HFFc6 (cell line): ENCODE results near the gene ZCWPW1. TPM values are rescaled to one million over a fixed set of nuclear protein-coding genes. Genes with fewer than 3 reads are reported as not detected.
A peak's percentile ranks its signal among the peaks of the same experiment; 100 is the strongest.

Experiments used
- DNase-seq: peaks from one replicate; pipeline ENCODE4 v3.0.0-alpha.2; 2018
- H3K27ac Mint-ChIP-seq: 2 replicates; pipeline ENCODE4 v1.8.0; 2020; ENCODE audit warnings: mild to moderate bottlenecking, mixed read lengths
- H3K27me3 Mint-ChIP-seq: 2 replicates; pipeline ENCODE4 v1.8.0; 2021; ENCODE audit warnings: mild to moderate bottlenecking, moderate library complexity, mixed read lengths; ENCODE audit not compliant: insufficient read depth
- H3K36me3 Mint-ChIP-seq: 2 replicates; pipeline ENCODE4 v1.8.0; 2021; ENCODE audit warnings: low read depth, mixed read lengths
- H3K4me1 Mint-ChIP-seq: 2 replicates; pipeline ENCODE4 v1.8.0; 2020; ENCODE audit warnings: low read depth, mixed read lengths
- H3K4me3 Mint-ChIP-seq: 2 replicates; pipeline ENCODE4 v1.8.0; 2020; ENCODE audit warnings: mild to moderate bottlenecking, moderate library complexity, mixed read lengths
- H3K9me3 Mint-ChIP-seq: 2 replicates; pipeline ENCODE4 v1.8.0; 2020; ENCODE audit warnings: mild to moderate bottlenecking, mixed read lengths
- total RNA-seq, 6 experiments: library from RNA; stranded (reverse); fragmentation: NEBNext Ultra II Directional; extraction: Animal tissue kit (Norgen Biotek cat#: 25700); gene quantifications; 2 replicates in 1 of 6; 3 replicates in 5 of 6; pipeline ENCODE4 v1.2.3, GENCODE V29; 2021
- TF ChIP-seq, protein P1 (sequence below): fragments of 200-600 bp; sonication (generic); IDR thresholded peaks from 2 replicates; pipeline ENCODE4 v1.5.0; 2021; ENCODE audit warnings: antibody characterized with exemption, mild to moderate bottlenecking

The ZCWPW1 gene
- total RNA-seq, 6 experiments from 2014 or later, result 0.55 to 1.7 (median 1.2) TPM

DNA sequence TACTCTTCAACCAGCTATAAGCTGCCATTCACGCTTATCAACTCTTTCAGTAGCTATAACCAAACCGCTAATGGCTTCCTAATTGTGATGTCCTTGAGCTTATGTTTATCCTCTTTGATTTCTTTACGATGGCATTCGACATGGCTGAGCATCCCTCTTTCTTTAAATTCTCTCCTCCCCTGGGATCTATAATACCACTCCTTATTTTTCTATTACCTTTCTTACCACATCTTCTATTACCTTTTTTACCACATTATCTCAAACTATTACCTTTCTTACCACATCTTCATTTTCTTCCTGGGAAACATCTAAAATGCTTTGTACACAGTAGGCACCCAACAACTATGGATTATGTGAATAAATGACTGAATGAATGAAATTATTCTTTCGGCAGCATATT is 13.1 kb downstream of the ZCWPW1 start:
- Mint-ChIP-seq H3K4me1 (no peaks in the 10 kb centered on the region), H3K9me3 (no peaks in the 10 kb centered on the region), H3K4me3 (no peak overlapping the region), H3K27ac (no peak overlapping the region), H3K27me3 (peaks cover 6% of the 10 kb centered on the region; the same call in 1 of the 2 replicates), H3K36me3 (no peaks in the 10 kb centered on the region)
- DNase-seq, result no peak
- TF ChIP-seq, protein P1, sequence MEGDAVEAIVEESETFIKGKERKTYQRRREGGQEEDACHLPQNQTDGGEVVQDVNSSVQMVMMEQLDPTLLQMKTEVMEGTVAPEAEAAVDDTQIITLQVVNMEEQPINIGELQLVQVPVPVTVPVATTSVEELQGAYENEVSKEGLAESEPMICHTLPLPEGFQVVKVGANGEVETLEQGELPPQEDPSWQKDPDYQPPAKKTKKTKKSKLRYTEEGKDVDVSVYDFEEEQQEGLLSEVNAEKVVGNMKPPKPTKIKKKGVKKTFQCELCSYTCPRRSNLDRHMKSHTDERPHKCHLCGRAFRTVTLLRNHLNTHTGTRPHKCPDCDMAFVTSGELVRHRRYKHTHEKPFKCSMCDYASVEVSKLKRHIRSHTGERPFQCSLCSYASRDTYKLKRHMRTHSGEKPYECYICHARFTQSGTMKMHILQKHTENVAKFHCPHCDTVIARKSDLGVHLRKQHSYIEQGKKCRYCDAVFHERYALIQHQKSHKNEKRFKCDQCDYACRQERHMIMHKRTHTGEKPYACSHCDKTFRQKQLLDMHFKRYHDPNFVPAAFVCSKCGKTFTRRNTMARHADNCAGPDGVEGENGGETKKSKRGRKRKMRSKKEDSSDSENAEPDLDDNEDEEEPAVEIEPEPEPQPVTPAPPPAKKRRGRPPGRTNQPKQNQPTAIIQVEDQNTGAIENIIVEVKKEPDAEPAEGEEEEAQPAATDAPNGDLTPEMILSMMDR, result no peak

DNA sequence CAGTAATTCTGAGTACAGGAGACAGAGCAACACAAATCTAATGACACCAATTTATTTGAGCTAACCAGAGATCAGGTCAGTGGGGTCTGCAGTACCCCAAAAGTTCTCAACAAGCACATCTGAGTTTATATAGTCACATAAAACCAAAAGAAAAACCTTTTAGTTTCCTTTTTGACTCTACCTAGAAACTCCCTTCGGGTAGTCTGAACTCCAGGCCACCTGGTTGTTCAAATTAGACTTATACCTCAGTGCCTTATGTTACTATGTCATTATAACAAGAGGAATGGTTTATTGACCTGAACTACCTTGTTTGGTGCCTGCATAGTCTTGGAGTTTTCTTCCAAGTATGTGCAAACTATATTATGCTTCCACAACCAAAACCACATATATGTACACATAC is 14.6 kb downstream of the ZCWPW1 start:
- Mint-ChIP-seq H3K27me3 (peaks cover 6% of the 10 kb centered on the region; the same call in 1 of the 2 replicates), H3K4me3 (no peak overlapping the region), H3K9me3 (no peaks in the 10 kb centered on the region), H3K27ac (no peak overlapping the region), H3K4me1 (no peaks in the 10 kb centered on the region), H3K36me3 (no peaks in the 10 kb centered on the region)
- TF ChIP-seq, protein P1, result no peak
- no peak for DNase-seq

DNA sequence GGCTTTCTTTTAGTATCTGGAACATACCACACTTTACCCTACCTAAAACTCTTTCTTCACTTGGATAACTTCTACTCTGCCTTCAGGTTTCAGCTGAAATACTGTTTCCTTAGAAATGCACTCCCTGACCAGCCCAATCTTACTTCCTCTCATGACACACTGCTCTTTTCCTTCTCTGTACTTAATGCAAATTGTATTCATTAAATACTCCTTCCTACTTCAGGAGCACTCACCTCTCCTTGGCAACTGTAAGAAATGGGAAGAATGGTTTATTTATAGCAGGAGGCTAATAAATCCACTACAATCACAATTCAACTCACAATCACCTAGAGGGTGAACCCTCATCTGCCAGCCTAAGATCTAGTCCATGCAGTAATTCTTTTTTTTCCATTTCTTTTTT is 15.2 kb downstream of the ZCWPW1 start:
- H3K27ac Mint-ChIP-seq, result no peak overlapping the region
- no peaks in the 10 kb centered on the region for H3K4me1 Mint-ChIP-seq
- no peak for DNase-seq
- H3K36me3 Mint-ChIP-seq, result no peaks in the 10 kb centered on the region
- H3K9me3 Mint-ChIP-seq, result no peaks in the 10 kb centered on the region
- TF ChIP-seq, protein P1, result no peak
- no peak overlapping the region for H3K4me3 Mint-ChIP-seq
- peaks cover 6% of the 10 kb centered on the region; the same call in 1 of the 2 replicates for H3K27me3 Mint-ChIP-seq

DNA sequence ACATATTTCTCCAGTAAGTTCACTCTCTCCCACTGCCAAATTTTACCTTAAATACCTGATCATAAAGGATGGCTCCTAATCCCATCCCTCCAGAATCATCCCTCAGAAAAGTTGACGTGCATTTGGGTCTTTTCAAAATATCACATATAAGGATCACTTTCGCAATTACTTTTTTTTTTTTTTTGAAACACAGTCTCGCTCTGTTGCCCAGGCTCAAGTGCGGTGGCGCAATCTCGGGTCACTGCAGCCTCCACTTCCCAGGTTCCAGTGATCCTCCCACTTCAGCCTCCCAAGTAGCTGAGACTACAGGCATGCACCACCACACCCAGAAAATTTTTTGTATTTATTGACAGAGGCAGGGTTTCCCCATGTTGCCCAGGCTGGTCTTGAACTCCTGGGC is 17.4 kb downstream of the ZCWPW1 start:
- H3K4me1 Mint-ChIP-seq, result peaks cover 11% of the 10 kb centered on the region
- H3K9me3 Mint-ChIP-seq, result no peaks in the 10 kb centered on the region
- no peak overlapping the region for H3K27ac Mint-ChIP-seq
- H3K36me3 Mint-ChIP-seq, result no peaks in the 10 kb centered on the region
- no peak for DNase-seq
- peaks cover 15% of the 10 kb centered on the region; the same call in 1 of the 2 replicates for H3K27me3 Mint-ChIP-seq
- H3K4me3 Mint-ChIP-seq, result no peak overlapping the region
- TF ChIP-seq, protein P1, result no peak

DNA sequence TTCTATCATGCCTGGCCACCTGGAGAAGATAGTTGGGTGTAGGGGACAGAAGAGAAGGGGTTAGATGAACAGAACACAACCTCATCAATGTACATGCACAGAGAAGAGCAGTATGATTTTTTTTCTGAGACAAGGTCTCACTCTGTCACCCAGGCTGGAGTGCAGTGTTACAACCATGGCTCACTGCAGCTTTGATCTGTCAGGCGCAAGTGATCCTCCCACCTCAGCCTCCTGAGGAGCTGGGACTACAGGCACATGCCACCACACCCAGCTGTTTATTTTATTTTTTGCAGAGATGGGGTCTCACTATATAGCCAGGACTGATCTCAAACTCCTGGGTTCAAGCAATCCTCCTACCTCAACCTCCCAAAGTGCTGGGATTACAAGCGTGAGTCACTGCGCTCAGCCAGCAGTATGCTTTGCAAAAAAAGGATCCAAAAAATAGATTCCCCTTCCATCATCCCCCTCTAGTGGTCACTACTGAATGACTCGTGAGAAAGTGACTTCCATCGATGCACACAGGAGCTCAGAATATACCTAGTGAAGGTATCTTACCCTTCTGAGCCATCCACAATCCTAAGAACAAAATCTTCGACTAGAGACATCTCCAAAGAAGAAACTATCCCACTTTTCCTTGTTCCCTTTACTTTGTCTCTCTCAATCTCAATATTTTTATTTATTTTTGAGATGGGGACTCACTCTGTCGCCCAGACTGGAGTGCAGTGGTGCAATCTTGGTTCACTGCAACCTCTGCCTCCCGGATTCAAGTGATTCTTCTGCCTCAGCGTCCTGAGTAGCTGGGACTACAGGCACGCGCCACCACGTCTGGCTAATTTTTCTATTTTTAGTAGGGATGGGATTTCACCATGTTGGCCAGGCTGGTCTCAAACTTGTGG is 21.0 kb downstream of the ZCWPW1 start:
- no peaks in the 10 kb centered on the region for H3K9me3 Mint-ChIP-seq
- H3K4me3 Mint-ChIP-seq, result no peak overlapping the region
- DNase-seq, result peak; percentile 73
- TF ChIP-seq, protein P1, result peak; percentile 87
- H3K4me1 Mint-ChIP-seq, result peaks cover 11% of the 10 kb centered on the region
- H3K27me3 Mint-ChIP-seq, result peaks cover 20% of the 10 kb centered on the region
- peak overlapping the region; percentile 49 for H3K27ac Mint-ChIP-seq
- no peaks in the 10 kb centered on the region for H3K36me3 Mint-ChIP-seq
